SK-N-MC (cell line): Measurements from ENCODE around the gene TBC1D22A.

Source experiments
- EZH2 ChIP-seq: fragments of 200-600 bp; sonication (generic); IDR thresholded peaks from one replicate; pipeline ENCODE4 v1.6.1; 2017; ENCODE audit warnings: antibody characterized with exemption
- POLR2AphosphoS5 ChIP-seq: IDR thresholded peaks from 2 replicates; pipeline ENCODE4 v1.6.1; 2012; ENCODE audit warnings: mild to moderate bottlenecking, low read depth, low read length, borderline replicate concordance

DNA sequence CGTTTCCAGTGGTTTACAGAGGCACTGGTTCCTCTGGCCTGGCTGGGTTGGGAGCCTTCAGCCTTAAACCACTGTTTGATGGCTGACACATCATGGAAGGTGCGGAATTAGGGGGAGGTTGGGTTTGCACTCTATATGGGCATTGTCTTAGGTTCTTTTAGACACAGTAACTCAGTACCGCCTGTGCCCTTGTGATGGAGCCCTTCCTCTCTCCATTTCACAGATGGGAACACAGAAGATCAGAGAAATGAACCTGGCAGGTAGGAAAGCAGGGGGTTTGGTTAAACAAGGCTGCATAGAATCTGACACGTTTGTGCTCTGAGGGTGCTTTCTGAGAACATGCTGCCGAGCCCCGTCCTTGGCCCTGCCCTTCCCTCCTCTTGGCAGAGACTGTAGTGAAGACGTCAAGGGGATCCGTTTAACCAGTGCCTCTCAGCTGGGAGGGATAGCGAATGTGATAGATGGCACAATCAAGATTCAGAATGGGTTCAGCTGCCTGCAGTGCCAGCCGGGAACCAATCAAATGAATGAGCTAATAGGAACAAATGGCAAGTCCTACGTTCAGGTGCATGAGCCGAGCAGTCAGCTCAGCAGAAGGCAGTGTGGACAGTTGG, 228.6 kb downstream of the TBC1D22A start:
- TF ChIP-seq POLR2AphosphoS5 (no peak), EZH2 (no peak)
